Esophagus muscularis mucosa (tissue), 4 donors: ENCODE data around the gene CHAC1.

Experiments used
- CTCF ChIP-seq, 3 experiments: fragments of 200-600 bp in 2 of 3; fragments of 450-650 bp in 1 of 3; sonication (generic) in 2 of 3; IDR thresholded peaks; one replicate each; pipeline ENCODE4 v1.5.1; 2017 to 2019; ENCODE audit warnings: antibody characterized with exemption in 3 of 3, mild to moderate bottlenecking in 2 of 3, moderate library complexity in 1 of 3
- EP300 ChIP-seq: sonication (generic); formaldehyde crosslinking; IDR thresholded peaks from one replicate; pipeline ENCODE4 v1.6.1; 2017; ENCODE audit warnings: antibody characterized with exemption
- POLR2A ChIP-seq: fragments of 450-650 bp; IDR thresholded peaks from one replicate; pipeline ENCODE4 v1.6.1; 2017; ENCODE audit warnings: antibody characterized with exemption, moderate library complexity, mild to moderate bottlenecking, low read depth
- POLR2AphosphoS5 ChIP-seq, 2 donors: sonication (generic); formaldehyde crosslinking; IDR thresholded peaks; one replicate each; pipeline ENCODE4 v1.6.1; 2017; ENCODE audit warnings: antibody characterized with exemption in 2 of 2

GRCh38 chr15:40986820-40987219, 33.5 kb downstream of the CHAC1 start:
- TF ChIP-seq CTCF (IDR thresholded peaks at IDR 0.05) (no peak), POLR2AphosphoS5 (IDR thresholded peaks at IDR 0.05) (no peak), POLR2A (no peak), EP300 (no peak)
